K562 (cell line): ENCODE measurements around the gene TDRD3. TPM values are rescaled to one million over a fixed set of nuclear protein-coding genes. Genes with fewer than 3 reads are reported as not detected.
A peak's percentile ranks its signal among the peaks of the same experiment; 100 is the strongest.

Source experiments
- FOSL1 ChIP-seq: fragments of 200-800 bp; sonication (Bioruptor generic); conservative IDR thresholded peaks from 2 replicates; pipeline ENCODE4 v1.6.1; 2016; ENCODE audit warnings: missing genetic modification characterization, missing compliant biosample characterization
- GMEB1 ChIP-seq: fragments of 250-450 bp; sonication (Bioruptor Pico); IDR thresholded peaks from 2 replicates; pipeline ENCODE4 v1.4.0; 2020; ENCODE audit warnings: mild to moderate bottlenecking
- IRF1 ChIP-seq: sonication (generic); formaldehyde crosslinking; IDR thresholded peaks from 2 replicates; pipeline ENCODE4 v1.8.0; 2022; ENCODE audit warnings: missing genetic modification reagents, mild to moderate bottlenecking, borderline replicate concordance
- IRF9 ChIP-seq: fragments of 450-650 bp; IDR thresholded peaks from 2 replicates; pipeline ENCODE4 v1.6.1; 2016; ENCODE audit warnings: missing biosample characterization, missing genetic modification characterization
- MLLT1 ChIP-seq, 2 experiments: fragments of 450-650 bp; IDR thresholded peaks; 2 replicates each; pipeline ENCODE4 v1.6.1; 2016
- MTA3 ChIP-seq: fragments of 450-650 bp; formaldehyde crosslinking; IDR thresholded peaks from 2 replicates; pipeline ENCODE4 v1.6.1; 2017; ENCODE audit warnings: mild to moderate bottlenecking, borderline replicate concordance
- NR4A1 ChIP-seq, 2 experiments: fragments of 250-450 bp in 1 of 2; fragments of 450-650 bp in 1 of 2; sonication (Bioruptor Pico) in 1 of 2; IDR thresholded peaks; 2 replicates each; pipeline versions ENCODE4 v1.4.0 to v1.6.1; 2016 to 2020; ENCODE audit warnings: mild to moderate bottlenecking in 2 of 2, missing compliant biosample characterization in 1 of 2, missing genetic modification characterization in 1 of 2, moderate library complexity in 1 of 2
- POLR2AphosphoS2 ChIP-seq: IDR thresholded peaks from 2 replicates; pipeline ENCODE4 v1.6.1; 2012; ENCODE audit warnings: low read length, improper control_type of control experiment
- SLC30A9 ChIP-seq: fragments of 250-450 bp; sonication (Bioruptor Pico); IDR thresholded peaks from 2 replicates; pipeline ENCODE4 v1.8.0; 2022; ENCODE audit warnings: mild to moderate bottlenecking, moderate library complexity
- ZNF134 ChIP-seq: fragments of 250-450 bp; sonication (Bioruptor Pico); conservative IDR thresholded peaks from 2 replicates; pipeline ENCODE4 v1.4.0; 2020
- ZNF232 ChIP-seq: sonication (generic); formaldehyde crosslinking; IDR thresholded peaks from 2 replicates; pipeline ENCODE4 v1.8.0; 2022; ENCODE audit warnings: mild to moderate bottlenecking, missing genetic modification reagents
- ZNF398 ChIP-seq: fragments of 250-450 bp; sonication (Bioruptor Pico); IDR thresholded peaks from 2 replicates; pipeline ENCODE4 v1.8.0; 2021; ENCODE audit warnings: moderate library complexity, mild to moderate bottlenecking, inconsistent platforms
- ZNF445 ChIP-seq: fragments of 250-450 bp; sonication (Bioruptor Pico); IDR thresholded peaks from 2 replicates; pipeline ENCODE4 v1.4.0; 2020; ENCODE audit warnings: low read depth, mild to moderate bottlenecking, moderate library complexity
- ZNF592 ChIP-seq: fragments of 450-650 bp; IDR thresholded peaks from 2 replicates; pipeline ENCODE4 v1.6.1; 2017; ENCODE audit warnings: antibody characterized with exemption, mild to moderate bottlenecking
- polyA plus RNA-seq, 8 experiments: library from polyadenylated mRNA; depleted of rRNA in 4 of 8; stranded (reverse) in 5 of 8; unstranded in 3 of 8; fragments of >200 nt; fragmentation: Nextera tagmentation in 2 of 8; fragmentation: Illumina TruSeq in 1 of 8; extraction: Ambion mirVana in 2 of 8; extraction: Trizol in 1 of 8; gene quantifications; 2 replicates each; pipeline versions ENCODE4 v1.2.1 to v1.2.3, GENCODE V29; 2011 to 2014; ENCODE audit warnings: inconsistent platforms in 1 of 8, missing spikeins in 1 of 8
- total RNA-seq, 7 experiments: library from RNA; depleted of rRNA in 6 of 7; stranded (reverse); fragments of >200 nt in 6 of 7; fragmentation: Illumina TruSeq in 2 of 7; extraction: Trizol in 2 of 7; gene quantifications; 2 replicates each; pipeline versions ENCODE4 v1.2.1 to v1.2.3, GENCODE V29; 2011 to 2021; ENCODE audit warnings: low replicate concordance in 1 of 7

The TDRD3 gene
- total and polyA plus RNA-seq, 9 of the 15 experiments (the other 6 are each of a cell fraction or from before 2014, with no cell fraction given), result 3.6 to 16.4 (median 9.5) TPM

GRCh38 chr13:60583911-60584753 lies 187.1 kb downstream of the TDRD3 start (continued):
- peak; percentile 62 for TF ChIP-seq GMEB1 (CRISPR knock-in tag)
- TF ChIP-seq ZNF592, result peak; percentile 91
- peak; percentile 63; the same call in 1 of the 2 replicates for TF ChIP-seq ZNF398 (CRISPR knock-in tag)
- TF ChIP-seq IRF1 (CRISPR knock-in tag), result no peak
- no peak for TF ChIP-seq NR4A1 (CRISPR knock-in tag; IDR thresholded peaks at IDR 0.05)
- TF ChIP-seq NR4A1 (tag; IDR thresholded peaks at IDR 0.05), result peak; percentile 72; the same call in 1 of the 2 replicates
- 0 out of 2 replicates have a peak, but pooled peaks have one; percentile 50 for TF ChIP-seq ZNF134 (CRISPR knock-in tag)
- TF ChIP-seq IRF9 (tag), result peak; percentile 85
- TF ChIP-seq ZNF232 (CRISPR knock-in tag), result no peak
- no peak for TF ChIP-seq SLC30A9 (CRISPR knock-in tag)
- no peak for TF ChIP-seq MLLT1 (IDR thresholded peaks at IDR 0.05)
- TF ChIP-seq ZNF445, result peak; percentile 72; the same call in 1 of the 2 replicates
- no peak for TF ChIP-seq MTA3
- TF ChIP-seq FOSL1 (tag), result peak; percentile 78
- no peak for TF ChIP-seq POLR2AphosphoS2
